ENCODE data around the gene AXIN1. TPM values are rescaled to one million over a fixed set of nuclear protein-coding genes. Genes with fewer than 3 reads are reported as not detected.
A peak's percentile ranks its signal among the peaks of the same experiment; 100 is the strongest.
"Not testable (repeated sequence)": the region's sequence is repeated elsewhere in the genome, so short reads cannot be mapped to it uniquely, and the experiment has no call there.

The AXIN1 gene
- total RNA-seq, 1 experiment from 2014 or later, result 46.9 TPM

DNA sequence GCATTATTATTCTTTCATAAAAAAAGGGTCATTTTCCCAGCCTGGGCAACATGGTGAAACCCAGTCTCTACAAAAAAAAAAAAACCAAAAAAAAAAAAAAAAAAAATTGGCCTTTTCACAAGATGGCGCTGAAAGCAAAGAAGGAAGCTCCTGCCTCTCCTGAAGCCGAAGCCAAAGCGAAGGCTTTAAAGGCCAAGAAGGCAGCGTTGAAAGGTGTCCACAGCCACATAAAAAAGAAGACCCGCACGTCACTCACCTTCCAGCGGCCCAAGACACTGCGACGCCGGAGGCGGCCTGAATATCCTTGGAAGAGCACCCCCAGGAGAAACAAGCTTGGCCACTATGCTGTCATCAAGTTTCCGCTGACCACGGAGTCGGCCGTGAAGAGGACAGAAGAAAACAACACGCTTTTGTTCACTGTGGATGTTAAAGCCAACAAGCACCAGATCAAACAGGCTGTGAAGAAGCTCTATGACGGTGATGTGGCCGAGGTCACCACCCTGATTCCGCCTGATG, 34.2 kb upstream of the AXIN1 start:
- no peak overlapping the region for H3K4me3 ChIP-seq
- H3K9me3 ChIP-seq, result peaks cover under 1% of the 10 kb centered on the region; the same call in 1 of the 2 replicates
- no peak for DNase-seq
- no peaks in the 10 kb centered on the region; the same call in 1 of the 2 replicates for H3K36me3 ChIP-seq
- H3K27me3 ChIP-seq, result no peaks in the 10 kb centered on the region

DNA sequence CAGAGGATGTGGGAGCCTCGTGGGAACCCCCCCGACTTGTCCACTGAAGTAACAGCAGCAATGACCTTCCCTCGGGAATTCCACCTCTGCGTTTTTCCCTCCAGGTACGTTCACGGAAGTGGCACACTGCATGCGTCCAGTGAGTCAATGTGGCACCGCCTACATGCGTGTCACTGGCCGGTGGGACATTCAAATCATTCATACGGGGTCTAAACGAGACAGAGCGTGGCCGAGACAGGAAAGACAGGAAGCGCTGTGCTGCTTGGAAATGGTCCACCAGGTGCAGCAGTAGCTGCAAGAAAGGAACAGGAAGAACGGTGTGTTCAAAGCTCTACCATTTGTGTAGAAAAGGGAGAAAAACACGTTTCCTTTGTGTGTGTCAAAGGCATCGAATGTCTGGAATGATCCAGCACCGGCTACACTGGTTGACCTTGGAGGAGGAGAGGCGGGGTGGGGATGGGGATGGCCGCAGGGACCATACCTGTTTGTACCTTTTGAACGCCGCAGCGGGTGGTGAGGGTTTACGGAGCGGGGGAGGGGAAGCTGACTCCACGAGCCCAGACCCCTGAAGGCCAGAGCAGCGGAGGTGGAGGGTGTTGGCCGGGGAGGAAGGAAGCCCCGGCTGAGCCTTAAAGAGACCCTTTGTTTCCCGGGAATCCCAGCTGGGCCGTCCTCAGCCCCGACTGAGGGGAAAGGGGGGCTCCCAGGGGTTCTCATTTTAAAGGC, 31.0 kb upstream of the AXIN1 start:
- no peak overlapping the region for H3K4me3 ChIP-seq
- no peaks in the 10 kb centered on the region; the same call in 1 of the 2 replicates for H3K36me3 ChIP-seq
- H3K9me3 ChIP-seq, result no peaks in the 10 kb centered on the region
- H3K27me3 ChIP-seq, result no peaks in the 10 kb centered on the region
- DNase-seq, result no peak

DNA sequence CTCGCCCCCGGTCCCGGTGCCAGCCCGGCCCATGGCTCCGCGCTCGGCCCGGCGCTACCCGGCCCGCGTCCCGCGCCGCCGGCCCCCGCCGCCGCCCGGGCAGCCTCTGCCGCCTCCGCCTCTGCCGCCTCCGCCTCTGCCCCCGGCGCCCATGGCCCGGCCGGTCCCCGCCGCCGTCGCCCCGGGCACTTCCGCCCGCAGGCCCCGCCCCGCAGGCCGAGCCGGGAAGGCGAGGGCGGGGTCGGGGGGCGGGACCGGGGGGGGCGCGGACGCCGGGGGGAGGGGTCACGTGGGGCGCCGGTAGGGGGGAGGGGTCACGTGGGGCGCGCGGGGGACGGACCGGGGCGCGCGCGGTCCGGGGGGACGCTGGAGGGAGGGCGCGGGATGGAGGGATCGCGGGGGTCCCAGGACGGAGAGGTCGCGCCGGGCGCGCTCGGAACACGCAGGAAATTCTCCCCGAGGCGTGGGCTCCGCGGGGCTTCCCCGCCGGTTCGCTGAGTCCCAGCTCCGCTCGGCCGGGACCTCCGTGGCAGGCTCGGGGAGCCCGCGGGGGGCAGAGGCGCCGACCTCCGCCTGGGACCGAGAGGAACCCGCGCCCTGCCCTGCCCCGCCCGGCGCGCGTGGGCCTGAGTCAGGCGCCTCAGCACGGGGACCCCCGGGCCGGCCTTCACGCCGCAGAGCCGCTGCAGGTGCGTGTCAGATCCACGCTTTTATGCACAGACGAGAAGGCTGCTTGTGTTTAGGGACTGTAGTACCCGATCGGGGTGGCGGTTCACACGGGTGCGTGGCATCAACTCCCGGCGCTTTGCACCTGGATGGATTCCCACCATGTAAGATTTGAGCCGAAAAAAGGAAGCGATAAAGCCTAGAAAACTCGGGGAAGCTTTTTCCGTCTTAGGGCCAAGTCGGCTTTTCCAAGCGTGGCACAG, 29.5 kb upstream of the AXIN1 start, which contains the start of gene PGAP6:
Gene PGAP6, minus strand, starts transcription at position 190 of the 929 bp plus-strand sequence. Its CDS starts 157 bp downstream, at position 33.
- H3K9me3 ChIP-seq, result no peaks in the 10 kb centered on the region
- peak within 1 kb of the TSS; percentile 73 for H3K4me3 ChIP-seq
- peak; percentile 63 for DNase-seq
- H3K27me3 ChIP-seq, result no peaks in the 10 kb centered on the region
- H3K36me3 ChIP-seq, result no peaks in the 10 kb centered on the region; the same call in none of the 2 replicates

DNA sequence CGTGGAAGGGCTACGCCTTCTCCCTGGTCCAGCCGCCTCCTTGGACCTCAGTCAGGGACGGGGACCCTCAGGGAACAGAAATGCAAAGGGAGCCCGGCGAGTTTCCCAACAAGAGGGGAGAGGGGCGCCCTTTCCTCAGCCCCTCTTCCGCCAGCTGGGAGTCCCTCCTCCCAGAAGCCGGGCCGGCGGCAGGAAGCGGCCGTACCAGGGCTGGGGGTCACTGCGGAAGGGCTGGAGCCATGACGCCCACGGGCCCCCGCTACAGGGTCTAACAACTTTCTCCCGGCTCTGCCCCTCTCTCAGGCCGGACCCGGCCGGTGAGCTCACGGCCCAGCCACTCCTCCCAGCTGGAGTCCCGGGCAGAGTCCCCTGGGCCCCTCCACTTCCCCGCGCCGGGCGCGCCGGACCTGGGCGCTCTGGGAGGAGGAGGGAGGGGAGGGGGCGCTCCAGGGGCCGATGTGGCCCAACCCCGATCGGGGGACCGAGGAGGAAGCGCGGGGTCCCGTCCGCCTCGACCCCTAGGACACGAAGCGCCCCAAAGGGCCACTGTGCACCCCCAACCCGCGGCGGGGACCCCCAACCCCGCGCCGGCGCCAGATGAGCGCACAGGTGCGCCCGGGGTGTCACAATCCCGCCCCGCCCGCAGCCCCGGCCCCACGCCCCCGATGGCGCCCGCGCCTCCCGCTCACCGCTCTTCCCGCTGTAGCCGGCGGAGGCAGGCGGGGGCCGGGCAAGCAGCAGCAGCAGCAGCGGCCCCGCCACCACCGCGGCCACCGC, 28.7 kb upstream of the AXIN1 start:
- Histone ChIP-seq H3K4me3 (peak overlapping the region; percentile 73), H3K36me3 (peaks cover 3% of the 10 kb centered on the region), H3K9me3 (no peaks in the 10 kb centered on the region), H3K27me3 (no peaks in the 10 kb centered on the region)
- peak; percentile 54 for DNase-seq

DNA sequence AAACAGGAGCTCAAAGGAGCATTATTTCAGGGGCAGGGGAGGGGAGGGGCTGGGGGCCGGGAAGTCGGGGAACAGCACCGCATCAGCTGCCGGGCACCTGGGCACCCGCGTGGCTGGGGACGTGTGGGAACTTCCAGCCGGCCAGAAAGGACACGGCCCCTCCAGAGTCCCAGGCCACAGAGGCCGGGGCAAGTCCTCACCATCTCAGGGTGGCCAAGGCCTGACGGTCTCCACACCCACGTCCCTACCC, 28.2 kb upstream of the AXIN1 start:
- Histone ChIP-seq H3K4me3 (peak overlapping the region; percentile 73), H3K36me3 (peaks cover 6% of the 10 kb centered on the region), H3K9me3 (no peaks in the 10 kb centered on the region), H3K27me3 (no peaks in the 10 kb centered on the region)
- DNase-seq, result no peak

DNA sequence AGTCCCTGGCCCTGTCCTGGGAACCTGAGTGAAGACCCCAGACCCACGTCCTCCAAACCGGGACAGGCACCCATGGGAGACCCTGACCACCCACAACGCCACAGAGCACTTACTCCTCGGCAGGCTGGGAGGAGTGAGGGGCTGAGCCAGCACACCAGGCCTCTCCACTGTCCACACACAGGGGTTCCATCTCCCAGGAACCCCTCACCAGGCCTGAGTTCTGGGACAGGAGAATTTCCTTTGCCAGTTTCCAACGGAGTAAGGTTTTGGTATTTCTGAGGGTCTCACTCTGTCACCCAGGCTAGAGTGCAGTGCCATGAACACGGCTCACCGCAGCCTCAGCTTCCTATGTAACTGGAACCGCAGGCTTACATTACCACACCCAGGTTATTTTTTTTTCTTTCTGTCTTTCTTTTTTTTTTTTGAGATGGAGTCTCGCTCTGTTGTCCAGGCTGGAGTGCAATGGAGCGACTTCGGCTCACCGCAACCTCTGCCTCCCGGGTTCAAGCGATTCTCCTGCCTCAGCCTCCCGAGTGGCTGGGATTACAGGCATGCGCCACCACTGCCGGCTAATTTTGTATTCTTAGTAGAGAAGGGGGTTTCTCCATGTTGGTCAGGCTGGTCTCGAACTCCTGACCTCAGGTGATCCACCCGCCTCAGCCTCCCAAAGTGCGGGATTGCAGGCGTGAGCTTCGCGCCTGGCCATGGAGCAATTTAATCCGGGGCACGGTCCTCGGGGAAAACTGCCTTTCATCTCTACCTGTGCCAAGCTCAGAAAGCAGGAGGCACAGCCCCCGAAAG, 27.6 kb upstream of the AXIN1 start:
- Histone ChIP-seq H3K36me3 (peaks cover 6% of the 10 kb centered on the region), H3K9me3 (no peaks in the 10 kb centered on the region), H3K27me3 (no peaks in the 10 kb centered on the region), H3K4me3 (no peak overlapping the region; the same call in 1 of the 2 replicates)
- DNase-seq, result no peak

DNA sequence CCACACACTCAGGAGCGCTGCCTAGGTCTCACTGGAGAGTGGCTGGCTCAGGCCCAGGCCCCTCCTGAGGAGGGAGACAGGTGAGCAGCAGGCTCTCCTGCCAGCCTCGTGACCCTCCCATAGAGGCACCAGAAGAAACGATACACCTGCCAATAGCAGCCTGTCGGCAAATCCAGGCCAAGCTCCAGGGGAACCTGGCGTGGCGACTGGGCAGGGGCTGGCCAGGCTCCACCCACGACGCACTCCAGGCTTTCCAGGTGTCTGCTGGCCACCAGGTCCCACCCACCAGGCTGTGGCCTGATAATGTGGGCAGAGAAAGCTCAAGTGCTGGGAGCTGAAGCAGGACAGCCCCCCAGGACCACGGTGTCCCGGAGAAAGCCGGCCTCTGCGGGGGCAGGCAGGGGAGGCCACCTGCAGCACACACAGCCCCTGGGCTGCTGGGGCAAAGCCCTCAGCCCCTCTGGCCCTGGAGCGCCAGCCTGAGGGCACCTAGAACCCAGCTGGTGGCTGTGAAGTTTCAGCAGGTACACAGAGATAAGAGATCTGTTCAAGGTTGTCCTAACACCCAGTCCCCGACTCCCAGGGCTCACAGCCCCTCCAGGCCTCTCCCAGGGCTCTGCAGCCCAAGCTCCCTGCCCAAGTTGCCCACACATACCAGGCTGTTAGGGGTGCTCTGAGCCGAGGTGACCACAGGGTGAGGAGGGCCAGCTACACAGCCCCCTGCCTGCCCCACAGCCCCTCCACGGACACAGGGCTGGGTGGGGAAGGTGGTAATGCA, 26.8 kb upstream of the AXIN1 start:
- Histone ChIP-seq H3K27me3 (no peaks in the 10 kb centered on the region), H3K4me3 (no peak overlapping the region), H3K9me3 (no peaks in the 10 kb centered on the region), H3K36me3 (peaks cover 13% of the 10 kb centered on the region)
- no peak for DNase-seq

DNA sequence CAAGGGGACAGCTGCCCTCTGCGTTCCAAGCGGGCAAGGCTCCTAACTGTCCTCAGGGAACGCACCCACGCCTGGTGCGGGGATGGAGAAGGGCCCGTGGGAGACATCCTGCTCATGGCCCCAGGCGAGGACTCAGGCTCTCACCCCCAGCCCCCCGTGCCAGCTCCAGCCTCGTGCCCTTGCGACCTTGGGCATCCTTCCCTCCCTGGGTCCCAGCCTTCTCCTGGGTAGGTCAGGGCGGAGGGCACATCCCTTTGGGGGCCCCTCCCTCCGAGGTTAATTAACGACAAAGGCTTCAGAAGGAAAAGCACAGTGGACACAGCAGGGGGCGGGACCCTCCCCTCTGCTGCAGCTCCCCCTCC, 26.3 kb upstream of the AXIN1 start:
- H3K27me3 ChIP-seq, result no peaks in the 10 kb centered on the region
- DNase-seq, result no peak
- no peak overlapping the region for H3K4me3 ChIP-seq
- H3K36me3 ChIP-seq, result peaks cover 18% of the 10 kb centered on the region
- no peaks in the 10 kb centered on the region for H3K9me3 ChIP-seq

DNA sequence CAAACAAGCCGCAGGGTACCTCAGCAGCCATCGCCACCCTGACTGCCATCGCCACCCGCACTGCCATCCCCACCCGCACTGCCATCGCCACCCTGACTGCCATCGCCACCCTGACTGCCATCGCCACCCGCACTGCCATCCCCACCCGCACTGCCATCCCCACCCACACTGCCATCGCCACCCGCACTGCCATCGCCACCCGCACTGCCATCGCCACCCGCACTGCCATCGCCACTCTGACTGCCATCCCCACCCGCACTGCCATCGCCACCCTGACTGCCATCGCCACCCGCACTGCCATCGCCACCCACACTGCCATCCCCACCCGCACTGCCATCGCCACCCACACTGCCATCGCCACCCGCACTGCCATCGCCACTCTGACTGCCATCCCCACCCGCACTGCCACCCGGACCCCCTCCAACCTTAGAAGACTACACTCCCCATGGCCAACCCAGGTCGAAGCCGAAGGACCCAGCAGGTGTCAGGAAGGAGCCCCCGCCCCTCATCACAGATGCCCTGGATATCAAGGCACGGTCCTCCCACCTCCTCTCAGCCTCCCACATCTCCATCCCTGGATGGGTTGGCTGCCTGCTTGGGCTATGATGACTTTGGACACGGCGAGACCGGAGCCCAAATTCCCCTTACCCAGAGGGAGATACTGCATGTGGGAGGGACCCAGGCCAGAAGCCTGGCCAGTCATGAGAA, 25.7 kb upstream of the AXIN1 start:
- DNase-seq, H3K4me3 ChIP-seq, H3K27me3 ChIP-seq, H3K9me3 ChIP-seq: not testable (repeated sequence)
- peaks cover 18% of the 10 kb centered on the region for H3K36me3 ChIP-seq

DNA sequence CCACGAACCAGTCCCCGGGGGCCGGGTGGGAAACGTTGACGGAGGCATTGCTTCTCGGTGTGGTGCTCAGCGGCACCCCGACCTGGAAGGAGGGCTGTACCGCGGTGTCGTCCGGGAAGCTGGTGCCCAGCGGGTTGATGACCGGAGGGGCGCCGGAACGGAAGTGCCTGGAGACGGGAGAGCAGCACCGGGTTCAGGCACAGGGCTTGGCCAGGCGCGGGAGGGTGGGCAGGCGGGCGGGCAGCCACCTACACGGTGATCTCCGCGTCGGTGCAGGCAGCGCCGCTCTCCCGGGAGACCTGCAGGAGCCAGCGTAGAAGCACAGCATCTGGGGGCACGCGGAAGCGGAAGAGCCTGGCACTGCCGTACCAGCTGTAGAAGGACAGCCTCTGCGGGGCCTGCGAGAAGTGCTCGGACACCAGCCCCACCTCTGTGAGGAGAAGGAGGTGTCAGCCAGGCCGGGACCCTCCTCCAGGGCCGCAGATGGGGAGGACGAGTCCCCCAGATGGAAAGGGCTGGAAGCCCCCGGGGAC, 25.0 kb upstream of the AXIN1 start:
- no peaks in the 10 kb centered on the region for H3K9me3 ChIP-seq
- no peak for DNase-seq
- no peaks in the 10 kb centered on the region for H3K27me3 ChIP-seq
- peaks cover 18% of the 10 kb centered on the region for H3K36me3 ChIP-seq
- no peak overlapping the region for H3K4me3 ChIP-seq

DNA sequence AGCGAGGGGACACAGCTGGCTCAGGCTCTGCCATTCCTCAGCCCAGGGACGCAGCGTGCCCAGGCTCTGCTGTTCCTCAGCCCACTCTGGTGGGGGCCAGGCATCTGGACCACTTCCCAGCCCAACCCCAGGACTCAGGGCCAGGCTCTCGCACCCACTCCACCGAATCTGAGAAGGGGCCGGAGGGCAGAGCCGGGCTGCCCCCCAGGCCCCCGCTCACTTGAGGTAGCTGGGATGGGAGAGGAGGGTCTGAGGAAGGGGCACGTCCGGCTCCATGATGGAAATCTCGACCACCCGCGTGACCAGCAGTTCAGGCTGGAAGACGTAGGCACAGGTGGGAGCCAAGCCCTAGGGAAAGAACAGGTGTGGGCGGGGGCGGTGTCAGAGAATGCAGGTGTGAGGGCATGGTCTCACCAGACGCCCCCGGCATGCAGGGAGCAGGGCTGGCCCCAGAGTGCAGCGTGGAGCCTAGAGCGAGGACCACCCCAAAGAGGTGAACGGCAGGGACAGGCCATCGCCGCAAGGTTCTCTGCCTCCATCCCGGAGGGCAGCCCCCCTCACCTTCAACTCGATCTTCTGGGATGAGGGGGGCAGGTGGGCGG, 24.4 kb upstream of the AXIN1 start:
- DNase-seq, result no peak
- no peaks in the 10 kb centered on the region for H3K27me3 ChIP-seq
- H3K36me3 ChIP-seq, result peaks cover 18% of the 10 kb centered on the region
- H3K9me3 ChIP-seq, result no peaks in the 10 kb centered on the region
- no peak overlapping the region for H3K4me3 ChIP-seq

DNA sequence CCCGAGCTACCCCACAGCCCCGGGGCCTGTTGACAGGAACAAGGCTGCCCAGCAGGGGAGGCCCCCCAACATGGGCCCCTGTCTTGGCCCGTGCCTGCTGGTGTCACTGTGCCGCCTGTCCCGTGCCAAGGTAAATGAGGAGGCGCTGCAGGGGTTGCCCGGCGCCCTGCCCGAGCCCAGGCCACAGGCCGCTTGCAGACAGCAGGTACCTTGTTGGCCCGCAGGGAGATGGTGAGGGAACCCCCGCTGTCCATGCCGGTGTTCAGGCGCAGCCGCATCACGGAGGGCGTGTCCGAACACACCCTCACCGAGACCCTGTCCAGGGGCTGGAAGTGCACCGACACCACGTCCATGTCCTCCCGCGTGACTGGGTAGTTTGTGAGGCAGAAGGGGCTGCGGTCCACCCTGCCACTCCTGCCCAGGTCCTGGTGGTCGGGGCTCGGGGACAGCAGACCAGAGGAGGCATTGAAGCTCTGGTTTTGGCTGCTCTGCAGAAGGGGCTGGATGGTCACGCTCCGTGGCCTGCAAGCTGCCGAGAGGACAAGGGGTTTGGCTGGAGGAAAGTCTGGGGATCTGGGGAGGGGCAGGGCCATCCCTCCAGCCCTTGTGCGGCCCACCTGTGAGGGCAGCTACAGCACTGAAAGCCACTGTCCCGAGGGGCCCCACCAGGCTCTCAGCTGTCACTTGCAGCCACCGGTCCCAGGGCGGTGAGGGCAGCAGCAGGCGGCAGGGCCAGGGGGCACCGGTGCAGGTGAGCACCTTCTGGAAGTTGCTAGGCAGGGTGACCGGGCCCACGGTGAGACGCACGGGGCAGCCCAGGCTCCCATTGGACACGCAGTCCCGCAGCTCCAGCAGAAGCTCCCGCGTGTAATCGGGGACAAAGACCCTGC, 23.6 kb upstream of the AXIN1 start:
- Histone ChIP-seq H3K36me3 (peaks cover 21% of the 10 kb centered on the region), H3K4me3 (no peak overlapping the region), H3K27me3 (no peaks in the 10 kb centered on the region), H3K9me3 (no peaks in the 10 kb centered on the region)
- no peak for DNase-seq

DNA sequence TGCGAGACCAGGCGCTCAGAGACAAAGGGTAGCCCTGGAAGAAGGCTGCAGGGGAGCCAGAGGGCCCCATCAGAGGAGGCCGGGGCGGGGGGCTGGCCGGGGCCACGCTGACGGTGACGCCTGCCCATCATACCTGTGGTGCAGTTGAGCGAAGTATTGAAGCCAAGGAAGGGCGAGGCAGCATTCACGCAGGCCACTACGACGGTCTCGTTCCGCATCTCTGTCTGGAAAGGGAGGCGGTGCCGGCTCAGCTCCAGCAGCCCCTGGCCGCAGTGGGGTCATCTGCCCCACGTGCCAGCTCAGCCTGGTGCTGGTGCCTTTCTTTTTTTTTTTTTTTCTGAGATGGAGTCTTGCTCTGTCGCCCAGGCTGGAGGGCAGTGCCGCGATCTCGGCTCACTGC, 22.7 kb upstream of the AXIN1 start:
- DNase-seq, result no peak
- no peaks in the 10 kb centered on the region for H3K27me3 ChIP-seq
- no peak overlapping the region for H3K4me3 ChIP-seq
- H3K36me3 ChIP-seq, result peaks cover 21% of the 10 kb centered on the region
- H3K9me3 ChIP-seq, result no peaks in the 10 kb centered on the region

DNA sequence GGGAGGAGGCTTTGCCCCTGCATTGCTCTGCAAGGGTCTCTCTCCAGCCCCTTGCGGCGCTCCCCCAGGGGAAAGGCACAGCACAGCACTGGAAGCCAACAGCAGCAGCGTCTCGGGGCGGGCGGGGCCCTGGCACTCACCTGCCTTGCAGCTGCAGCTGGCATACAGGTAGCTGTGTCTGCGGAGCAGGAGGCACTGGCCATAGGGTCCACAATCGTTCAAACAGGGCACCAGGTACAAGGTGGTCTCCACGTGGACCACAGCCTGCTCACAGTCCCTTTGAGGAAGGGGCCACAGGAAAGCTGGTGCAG, 22.0 kb upstream of the AXIN1 start:
- H3K9me3 ChIP-seq, result no peaks in the 10 kb centered on the region
- no peaks in the 10 kb centered on the region for H3K27me3 ChIP-seq
- DNase-seq, result no peak
- H3K36me3 ChIP-seq, result peaks cover 23% of the 10 kb centered on the region
- no peak overlapping the region for H3K4me3 ChIP-seq
